ENCODE measurements around the gene KCNS1. TPM values are rescaled to one million over a fixed set of nuclear protein-coding genes. Genes with fewer than 3 reads are reported as not detected.

KCNS1 gene
- total and polyA plus RNA-seq, 7 donors = 0.14 to 1.1 (median 0.60) TPM; not detected in 4

- TF ChIP-seq EP300 (IDR thresholded peaks at IDR 0.05) (no peak), POLR2AphosphoS5 (IDR thresholded peaks at IDR 0.05) (no peak), POLR2A (IDR thresholded peaks at IDR 0.05) (no peak), CTCF (IDR thresholded peaks at IDR 0.05) (no peak)
- no peaks in the 10 kb centered on the region for H3K27me3 ChIP-seq
- no peaks in the 10 kb centered on the region for H3K9me3 ChIP-seq
- peaks cover 0 to 34% (median 22%) of the 10 kb centered on the region in 4 donors for H3K4me1 ChIP-seq
- no peaks in the 10 kb centered on the region for H3K36me3 ChIP-seq
- intact Hi-C loops (cut with DNase I) = no loop called here
- H3K4me3 ChIP-seq = no peak overlapping the region
- no peak for DNase-seq
- WGBS, 2 donors = 91 to 95% methylated on average over 2 of the region's 2 CpGs
- no peak overlapping the region for H3K27ac ChIP-seq
Observed at GRCh38 chr20:45047581-45048119, 53.3 kb downstream of the KCNS1 start.

- H3K36me3 ChIP-seq = no peaks in the 10 kb centered on the region
- no peak overlapping the region for H3K4me3 ChIP-seq
- H3K4me1 ChIP-seq = peaks cover 0 to 23% (median 12%) of the 10 kb centered on the region in 4 donors
- DNase-seq = no peak
- no peaks in the 10 kb centered on the region for H3K27me3 ChIP-seq
- H3K9me3 ChIP-seq = no peaks in the 10 kb centered on the region
- no peak overlapping the region for H3K27ac ChIP-seq
- intact Hi-C loops (cut with DNase I) = loop anchor here (1.0 kb wide), 1 partner anchor 52 kb away; no protein-coding TSS in a partner anchor
- TF ChIP-seq POLR2A (IDR thresholded peaks at IDR 0.05) (no peak), EP300 (IDR thresholded peaks at IDR 0.05) (no peak), CTCF (IDR thresholded peaks at IDR 0.05) (no peak)
- WGBS, 2 donors = 95 to 97% methylated on average over 3 of the region's 3 CpGs
Observed at GRCh38 chr20:45044601-45045000, 56.3 kb downstream of the KCNS1 start.

- TF ChIP-seq POLR2AphosphoS5 (IDR thresholded peaks at IDR 0.05) = no peak
- TF ChIP-seq POLR2A (IDR thresholded peaks at IDR 0.05) = no peak
- TF ChIP-seq CTCF (IDR thresholded peaks at IDR 0.05) = peak in 3 of 4 experiments; percentile 55 to 83 (median 78)
- WGBS, 2 donors = 18 to 41% methylated on average over 5 of the region's 5 CpGs
- H3K27me3 ChIP-seq = no peaks in the 10 kb centered on the region
- no peaks in the 10 kb centered on the region for H3K36me3 ChIP-seq
- H3K9me3 ChIP-seq = no peaks in the 10 kb centered on the region
- no peak overlapping the region for H3K27ac ChIP-seq
- no peak for DNase-seq
- peaks cover 0 to 23% (median 10%) of the 10 kb centered on the region in 4 donors for H3K4me1 ChIP-seq
- H3K4me3 ChIP-seq = no peak overlapping the region
- intact Hi-C loops (cut with DNase I) = loop anchor here (1.0 kb wide), 1 partner anchor 52 kb away; no protein-coding TSS in a partner anchor
Observed at GRCh38 chr20:45044084-45044573, 56.8 kb downstream of the KCNS1 start.

- Histone ChIP-seq H3K9me3 (no peaks in the 10 kb centered on the region), H3K27ac (no peak overlapping the region), H3K27me3 (no peaks in the 10 kb centered on the region), H3K36me3 (no peaks in the 10 kb centered on the region), H3K4me3 (no peak overlapping the region), H3K4me1 (peaks cover 0 to 29% (median 7%) of the 10 kb centered on the region in 4 donors)
- intact Hi-C loops (cut with DNase I) = loop anchor here (2.0 kb wide), 1 partner anchor 250 kb away; no protein-coding TSS in a partner anchor
- TF ChIP-seq EP300 (IDR thresholded peaks at IDR 0.05) = no peak
- TF ChIP-seq CTCF (IDR thresholded peaks at IDR 0.05) = no peak
- TF ChIP-seq POLR2A (IDR thresholded peaks at IDR 0.05) = no peak
- no peak for TF ChIP-seq POLR2AphosphoS5 (IDR thresholded peaks at IDR 0.05)
- WGBS, 2 donors = 95 to 97% methylated on average over 1 of the region's 1 CpG
- DNase-seq = no peak
Observed at GRCh38 chr20:45042978-45043377, 57.9 kb downstream of the KCNS1 start.

Other genes starting within 250 kb of the KCNS1 start
- gene YWHAB, start 215.4 kb downstream of the KCNS1 start, total RNA-seq = 100 to 1,000 TPM in 1 of 4 donors, 10 to 100 TPM in 3; 80.3 to 110 (median 89.8) TPM
- 100 to 1,000 TPM; 155 to 214 (median 180) TPM for gene YWHAB, start 215.4 kb downstream of the KCNS1 start, polyA plus RNA-seq
- 10 to 100 TPM in 1 of 4 donors, 1 to 10 TPM in 3; 1.1 to 18.3 (median 6.4) TPM for gene PABPC1L, start 191.1 kb downstream of the KCNS1 start, total RNA-seq
- 10 to 100 TPM in 1 of 3 donors, 1 to 10 TPM in 2; 1.8 to 22.9 (median 4.4) TPM for gene PABPC1L, start 191.1 kb downstream of the KCNS1 start, polyA plus RNA-seq
- gene TOMM34, start 140.7 kb downstream of the KCNS1 start, total RNA-seq = 1 to 10 TPM; 7.2 to 9.2 (median 8.3) TPM
- gene TOMM34, start 140.7 kb downstream of the KCNS1 start, polyA plus RNA-seq = 10 to 100 TPM; 10.6 to 27.3 (median 15.6) TPM
- 10 to 100 TPM; 23.9 to 31.8 (median 28.1) TPM for gene STK4, start 134.6 kb downstream of the KCNS1 start, total RNA-seq
- gene STK4, start 134.6 kb downstream of the KCNS1 start, polyA plus RNA-seq = 10 to 100 TPM in 1 of 3 donors, 1 to 10 TPM in 2; 6.0 to 25.7 (median 9.2) TPM
- not detected for gene WFDC5, start 14.0 kb upstream of the KCNS1 start, total RNA-seq
- under 1 TPM in 1 of 3 donors, not detected in 2; 0.39 TPM for gene WFDC5, start 14.0 kb upstream of the KCNS1 start, polyA plus RNA-seq
- not detected for gene WFDC12, start 23.3 kb upstream of the KCNS1 start, total RNA-seq
- 1 to 10 TPM in 1 of 3 donors, under 1 TPM in 1, not detected in 1; 0.42 to 1.2 TPM for gene WFDC12, start 23.3 kb upstream of the KCNS1 start, polyA plus RNA-seq
- not detected for gene PI3, start 73.8 kb upstream of the KCNS1 start, total RNA-seq
- 1,000 to 10,000 TPM in 1 of 3 donors, 10 to 100 TPM in 2; 52.0 to 2,021 (median 84.1) TPM for gene PI3, start 73.8 kb upstream of the KCNS1 start, polyA plus RNA-seq
- not detected for gene SEMG1, start 105.9 kb upstream of the KCNS1 start, total RNA-seq
- under 1 TPM in 1 of 3 donors, not detected in 2; 0.26 TPM for gene SEMG1, start 105.9 kb upstream of the KCNS1 start, polyA plus RNA-seq
- gene SEMG2, start 120.2 kb upstream of the KCNS1 start, total RNA-seq = not detected
- gene SEMG2, start 120.2 kb upstream of the KCNS1 start, polyA plus RNA-seq = not detected
- 10 to 100 TPM in 3 of 4 donors, 1 to 10 TPM in 1; 2.4 to 56.9 (median 20.6) TPM for gene SLPI, start 153.4 kb upstream of the KCNS1 start, total RNA-seq
- gene SLPI, start 153.4 kb upstream of the KCNS1 start, polyA plus RNA-seq = 100 to 1,000 TPM in 1 of 3 donors, 10 to 100 TPM in 2; 38.8 to 234 (median 82.3) TPM
- gene RBPJL, start 205.7 kb upstream of the KCNS1 start, total RNA-seq = not detected
- 1 to 10 TPM in 1 of 3 donors, not detected in 2; 1.8 TPM for gene RBPJL, start 205.7 kb upstream of the KCNS1 start, polyA plus RNA-seq
- not detected for gene MATN4, start 207.2 kb upstream of the KCNS1 start, total RNA-seq
- under 1 TPM in 1 of 3 donors, not detected in 2; 0.17 TPM for gene MATN4, start 207.2 kb upstream of the KCNS1 start, polyA plus RNA-seq
- 100 to 1,000 TPM in 1 of 4 donors, 10 to 100 TPM in 3; 79.9 to 149 (median 88.5) TPM for gene SDC4, start 247.3 kb upstream of the KCNS1 start, total RNA-seq
- gene SDC4, start 247.3 kb upstream of the KCNS1 start, polyA plus RNA-seq = 10 to 100 TPM; 22.2 to 63.9 (median 23.6) TPM

Measured in sigmoid colon (tissue), 7 donors.